ENCODE data around the gene RUNX2.

Gene RUNX2

DNA sequence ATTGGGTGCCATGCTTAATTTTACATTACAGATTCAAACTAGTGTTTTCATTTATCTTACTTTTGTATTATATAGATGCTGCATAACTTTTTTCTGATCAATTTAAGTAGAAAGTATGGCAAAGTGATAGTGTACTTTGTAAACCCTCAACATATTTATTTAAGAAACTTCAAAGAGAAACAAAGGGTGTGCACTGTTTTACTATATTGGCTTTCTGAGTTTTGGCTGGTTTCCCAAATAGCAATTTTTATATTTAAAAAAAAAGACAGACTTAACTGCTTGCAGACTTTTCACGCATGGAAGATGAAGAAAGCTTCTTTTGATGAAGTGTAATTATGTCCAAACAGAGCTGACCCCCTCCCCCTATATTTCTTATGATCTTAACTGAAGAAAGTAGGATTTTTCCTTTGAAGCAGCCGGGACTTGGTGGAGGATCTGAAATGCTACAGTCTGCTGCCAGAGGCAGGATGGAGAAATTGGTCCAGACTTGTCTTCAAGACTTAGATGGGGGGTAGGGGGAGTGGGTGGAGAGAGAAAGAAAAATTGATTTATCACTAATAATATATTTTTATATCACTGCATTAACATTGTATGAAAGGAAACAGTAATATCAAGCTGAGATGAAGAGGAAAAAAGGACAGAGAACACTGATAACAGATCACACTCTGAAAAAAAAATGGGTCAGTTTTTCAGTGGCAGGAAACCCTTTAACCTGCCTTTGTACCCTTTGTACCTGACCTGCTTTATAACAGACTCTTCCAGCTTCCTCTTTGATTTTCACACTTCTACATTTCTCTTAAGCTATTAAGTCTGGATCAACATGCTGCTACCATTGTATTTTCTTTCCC lies 105.6 kb downstream of the RUNX2 start:
- no peak for DNase-seq (ENCODE audit: low spot score)

GRCh38 chr6:45434381-45434700 lies 106.2 kb downstream of the RUNX2 start:
- DNase-seq (ENCODE audit: low spot score), result no peak

DNA sequence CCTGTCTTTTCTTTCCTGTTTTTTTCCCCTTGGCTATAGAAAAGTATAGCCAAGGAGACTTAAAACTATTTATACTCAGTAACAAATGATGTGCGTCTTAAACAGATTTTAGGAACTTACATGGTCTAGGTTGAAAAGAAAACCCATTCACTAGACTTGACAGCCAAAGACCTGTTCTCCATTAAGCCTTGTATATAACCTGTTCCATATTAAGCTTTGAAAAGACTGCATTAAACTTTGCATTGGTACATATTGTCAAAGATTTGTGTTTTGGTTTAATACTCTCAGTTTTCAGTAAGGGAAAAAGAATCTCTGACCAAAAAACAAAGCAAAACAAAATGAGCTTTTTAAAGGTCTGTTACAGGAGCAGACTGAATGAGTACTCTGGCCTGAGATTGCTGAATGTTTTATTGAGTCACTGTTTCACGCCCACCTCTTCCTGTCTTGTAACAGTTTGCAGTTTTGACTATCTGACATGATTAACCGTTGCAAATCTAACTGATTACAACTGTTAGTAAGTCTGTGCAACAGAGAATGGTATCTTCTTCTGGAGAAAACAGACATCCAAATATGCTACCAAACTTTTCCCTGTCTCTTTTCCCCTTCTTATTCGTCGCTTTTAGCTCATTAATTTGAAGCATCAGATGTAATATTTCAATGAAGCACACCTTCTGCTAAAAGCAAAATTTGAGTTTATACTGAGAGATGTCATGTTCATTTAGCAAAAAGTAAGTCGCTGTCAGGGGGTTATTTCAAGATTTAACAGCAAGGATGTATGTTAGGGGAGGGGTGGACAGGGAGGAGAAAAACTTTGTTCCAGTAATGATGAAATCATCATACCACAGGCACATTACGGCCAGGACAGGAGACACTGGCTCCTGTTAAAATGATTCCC lies 108.7 kb downstream of the RUNX2 start:
- no peak for DNase-seq (ENCODE audit: low spot score)

GRCh38 chr6:45437439-45437815 lies 109.3 kb downstream of the RUNX2 start:
- DNase-seq (ENCODE audit: low spot score), result no peak

DNA sequence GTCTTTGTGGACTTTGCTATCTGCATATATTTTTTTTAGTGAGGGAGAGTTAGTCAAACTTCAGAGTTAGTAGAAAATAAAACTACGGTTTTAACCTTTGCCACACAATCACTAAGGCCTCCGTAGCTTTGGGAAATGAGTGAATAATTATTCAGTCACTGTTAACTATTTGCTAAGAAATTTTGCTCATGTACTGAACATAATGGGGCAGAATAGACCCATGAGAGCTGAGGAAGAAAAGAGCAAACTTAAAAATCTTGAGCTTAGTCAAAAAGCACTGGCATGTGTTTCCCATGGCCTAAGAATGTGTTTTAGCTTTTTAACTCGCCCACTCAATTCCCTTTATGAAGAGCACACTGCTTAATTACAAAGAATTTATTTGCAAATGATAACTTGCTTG lies 110.0 kb downstream of the RUNX2 start:
- DNase-seq (ENCODE audit: low spot score), result no peak

DNA sequence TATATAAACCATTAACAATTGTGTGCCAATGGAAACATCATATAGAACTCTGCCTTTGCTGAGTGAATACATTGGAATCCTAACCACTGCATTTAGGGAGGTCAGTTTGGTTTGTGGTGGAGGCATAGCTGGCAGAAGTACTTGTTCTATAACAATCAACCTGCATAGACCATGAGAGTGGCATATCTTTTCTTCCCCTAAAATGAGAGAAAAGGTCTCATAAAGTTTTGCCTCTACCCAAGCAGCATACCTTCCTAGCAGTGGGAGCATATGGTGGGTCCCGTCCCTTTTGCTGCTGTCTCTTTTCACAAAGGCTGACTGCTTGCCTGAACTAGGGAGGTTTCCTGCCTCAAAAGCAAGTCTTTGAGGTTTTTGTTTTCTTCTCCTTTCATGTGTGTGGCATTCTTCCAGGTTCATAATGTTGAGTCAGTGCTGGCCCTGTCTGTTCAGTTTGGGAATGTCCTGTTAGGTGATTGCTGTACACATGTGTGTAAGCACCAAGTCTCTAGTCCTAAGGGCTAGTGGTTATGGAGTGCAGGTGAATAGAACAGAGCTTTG lies 110.8 kb downstream of the RUNX2 start:
- DNase-seq (ENCODE audit: low spot score), result no peak

GRCh38 chr6:45439459-45439858 lies 111.3 kb downstream of the RUNX2 start:
- DNase-seq (ENCODE audit: low spot score), result no peak

GRCh38 chr6:45439861-45440388 lies 111.8 kb downstream of the RUNX2 start:
- no peak for DNase-seq (ENCODE audit: low spot score)

GRCh38 chr6:45441851-45442453 lies 113.8 kb downstream of the RUNX2 start:
- no peak for DNase-seq (ENCODE audit: low spot score)

DNA sequence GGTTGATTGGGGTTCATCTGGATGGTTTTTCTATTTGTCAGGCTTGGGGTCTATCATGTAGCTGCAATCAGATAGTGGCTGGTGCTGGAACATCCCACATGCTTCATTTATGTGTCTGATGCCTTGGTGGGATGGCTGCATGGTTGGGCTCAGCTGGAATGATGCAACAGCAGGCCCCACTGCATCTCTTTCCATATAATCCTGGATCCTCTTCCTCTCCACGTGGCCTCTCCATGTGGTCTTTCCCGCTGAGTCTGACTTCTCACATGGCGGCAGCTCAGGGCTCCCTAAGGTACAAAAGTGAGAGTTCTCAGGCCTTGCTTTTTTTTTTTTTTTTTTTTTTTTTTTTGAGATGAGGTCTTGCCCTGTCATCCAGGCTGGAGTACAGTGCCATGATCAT lies 114.6 kb downstream of the RUNX2 start:
- no peak for DNase-seq (ENCODE audit: low spot score)

DNA sequence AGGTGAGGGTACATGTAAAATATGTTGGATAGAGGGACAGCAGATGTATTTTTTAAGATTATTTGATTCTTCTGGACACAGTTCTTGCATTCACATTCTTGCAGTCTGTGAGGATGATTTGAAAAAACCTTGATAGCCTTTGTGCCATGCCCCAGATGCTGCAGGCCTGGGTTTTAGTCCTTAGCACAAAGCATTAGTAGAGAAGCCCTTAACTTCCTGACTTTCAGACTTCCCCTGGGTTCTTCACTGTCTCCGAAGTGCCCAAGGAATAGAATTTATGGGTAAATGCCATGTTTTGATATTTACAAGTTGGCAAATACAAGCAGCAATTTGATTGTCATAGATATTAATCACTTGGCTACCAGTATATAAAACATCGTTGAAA lies 117.2 kb downstream of the RUNX2 start:
- DNase-seq (ENCODE audit: low spot score), result no peak

GRCh38 chr6:45445749-45446549 lies 117.8 kb downstream of the RUNX2 start:
- DNase-seq (ENCODE audit: low spot score), result peak; percentile 75

- DNase-seq (ENCODE audit: low spot score), result no peak
Observed at GRCh38 chr6:45447005-45447404, 118.9 kb downstream of the RUNX2 start.

DNA sequence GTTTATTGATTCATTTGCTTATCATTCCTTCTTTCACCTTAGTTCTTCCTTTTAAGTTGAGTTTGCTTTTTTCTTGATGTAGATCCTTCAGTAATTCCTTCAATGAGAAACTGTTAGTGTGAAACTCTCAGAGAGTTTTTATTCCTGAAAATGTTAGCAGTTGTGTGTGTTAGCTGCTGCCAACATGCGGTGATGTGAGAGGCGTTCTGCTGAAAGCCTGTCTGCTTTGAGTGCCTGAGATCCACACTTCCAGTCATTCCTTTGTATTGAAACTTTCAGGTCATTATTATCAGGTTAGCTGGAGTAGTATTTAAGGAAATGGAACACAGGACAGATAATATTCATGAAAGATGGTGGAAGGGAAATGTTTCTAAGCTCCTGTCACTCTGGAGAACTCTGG lies 119.6 kb downstream of the RUNX2 start:
- DNase-seq (ENCODE audit: low spot score), result no peak

DNA sequence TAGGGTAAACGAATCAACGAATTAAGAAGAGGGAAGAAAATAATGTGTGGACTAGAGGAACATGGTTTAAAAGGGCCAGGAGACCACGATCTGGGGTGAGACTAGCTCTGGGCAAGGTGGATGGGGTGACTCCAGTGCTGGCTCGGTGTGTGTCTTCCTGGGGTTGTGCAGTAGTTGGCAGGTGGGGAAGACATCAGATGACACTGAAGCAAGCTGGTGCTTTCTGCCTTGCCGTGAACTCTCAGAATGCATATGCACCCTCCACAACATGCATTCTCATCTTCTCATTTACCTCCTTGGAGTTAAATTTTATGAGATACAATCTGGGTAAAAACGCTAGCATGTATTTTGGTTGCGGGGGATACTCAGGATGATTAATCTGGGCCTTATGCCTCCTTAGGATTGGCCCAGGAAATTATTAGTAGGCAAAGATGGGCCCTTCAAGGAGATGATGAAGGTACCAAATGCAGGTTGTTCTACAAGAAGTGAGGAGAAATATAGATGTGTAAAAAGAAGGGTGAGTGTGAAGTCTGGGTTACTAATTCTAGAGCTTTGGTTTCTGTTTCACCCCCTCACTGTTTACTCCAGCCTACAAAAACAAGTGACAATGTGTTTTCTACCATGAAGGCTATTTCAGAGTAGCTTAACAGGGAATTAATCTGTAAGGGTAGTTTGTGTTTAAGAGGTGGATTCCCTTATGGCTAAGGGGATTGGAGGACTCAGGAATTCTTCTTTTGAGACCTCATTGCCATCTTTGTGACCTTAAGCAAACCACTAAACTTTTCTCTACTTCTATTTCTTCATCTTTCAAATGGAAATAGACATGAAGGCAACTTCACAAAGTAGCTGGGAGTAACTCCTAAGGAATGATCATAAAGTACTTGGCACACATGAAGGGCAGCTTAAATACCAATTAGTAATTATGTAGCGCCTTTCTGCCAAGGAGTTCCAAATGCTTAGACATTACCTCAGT lies 120.6 kb downstream of the RUNX2 start:
- no peak for DNase-seq (ENCODE audit: low spot score)

- DNase-seq (ENCODE audit: low spot score), result no peak
Observed at GRCh38 chr6:45450132-45450531, 122.0 kb downstream of the RUNX2 start.

DNA sequence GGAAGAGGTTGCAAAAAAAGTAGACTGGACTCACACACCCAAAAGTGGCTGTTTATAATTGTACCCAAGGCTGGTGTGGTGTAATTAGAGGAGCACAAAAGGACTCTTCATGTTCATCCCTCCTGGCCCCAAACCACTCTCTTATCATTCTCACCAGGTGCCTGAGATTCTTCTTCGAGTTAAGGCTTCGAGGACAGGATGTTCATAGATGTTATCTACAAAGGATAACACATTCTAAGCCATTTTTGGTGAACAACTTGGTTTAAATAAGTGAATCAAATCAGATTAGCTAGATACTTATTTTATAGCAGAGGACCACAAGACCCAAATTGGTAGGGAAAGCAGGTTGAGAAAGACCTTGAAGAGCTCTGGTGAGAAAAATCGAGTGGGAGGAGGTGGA lies 122.7 kb downstream of the RUNX2 start:
- DNase-seq (ENCODE audit: low spot score), result no peak

GRCh38 chr6:45454008-45454911 lies 126.1 kb downstream of the RUNX2 start:
- DNase-seq (ENCODE audit: low spot score), result no peak

- DNase-seq (ENCODE audit: low spot score), result no peak
Observed at GRCh38 chr6:45455408-45455807, 127.3 kb downstream of the RUNX2 start.
